HEK293 (cell line): ENCODE results near the gene ARL16.
A peak's percentile ranks its signal among the peaks of the same experiment; 100 is the strongest.

ENCODE experiments used
- CTCF ChIA-PET: fragments of 350-600 bp; formaldehyde crosslinking; extraction: SDS; loops from one replicate; lab custom pipeline; 2021; ENCODE audit warnings: antibody characterized with exemption; lab: Yijun Ruan, JAX
- POLR2A ChIA-PET: fragments of 300-600 bp; formaldehyde crosslinking; extraction: SDS; loops from one replicate; lab custom pipeline; 2020; ENCODE audit warnings: antibody characterized with exemption, inconsistent platforms; lab: Yijun Ruan, JAX
- H3K27ac ChIP-seq: fragments of 200-500 bp; sonication (Bioruptor generic); 2 replicates; pipeline ENCODE4 v1.5.1; 2014; ENCODE audit warnings: low read depth, low read length, control low read depth, inconsistent platforms; ENCODE audit errors: extremely low read depth
- H3K36me3 ChIP-seq, 2 experiments: fragments of 200-500 bp in 1 of 2; sonication (Bioruptor generic) in 1 of 2; 1 replicate in 1 of 2; 2 replicates in 1 of 2; pipeline ENCODE4 v1.5.1; 2014 to 2017; ENCODE audit warnings: inconsistent platforms in 2 of 2, low read length in 2 of 2; ENCODE audit not compliant: control insufficient read depth in 2 of 2, insufficient read depth in 1 of 2
- H3K4me1 ChIP-seq: fragments of 200-500 bp; sonication (Bioruptor generic); 2 replicates; pipeline ENCODE4 v1.5.1; 2014; ENCODE audit warnings: mild to moderate bottlenecking, low read length, inconsistent platforms; ENCODE audit not compliant: control insufficient read depth, insufficient read depth
- H3K4me3 ChIP-seq: 2 replicates; pipeline ENCODE4 v1.5.1; 2011; ENCODE audit warnings: low read depth, mild to moderate bottlenecking, control low read depth, low read length, moderate library complexity
- H3K9me3 ChIP-seq: fragments of 200-500 bp; sonication (Bioruptor generic); 2 replicates; pipeline ENCODE4 v1.5.1; 2014; ENCODE audit warnings: low read depth, low read length, inconsistent platforms; ENCODE audit not compliant: control insufficient read depth, insufficient read depth
- HOXC10 ChIP-seq: sonication (generic); formaldehyde crosslinking; IDR thresholded peaks from 2 replicates; pipeline ENCODE4 v1.8.1; 2023; ENCODE audit warnings: mild to moderate bottlenecking, missing genetic modification reagents
- KLF17 ChIP-seq: fragments of 450-650 bp; formaldehyde crosslinking; IDR thresholded peaks from 2 replicates; pipeline ENCODE4 v1.5.1; 2016; ENCODE audit warnings: missing biosample characterization, missing genetic modification characterization
- WT1 ChIP-seq: fragments of 450-650 bp; formaldehyde crosslinking; IDR thresholded peaks from 2 replicates; pipeline ENCODE4 v1.5.1; 2016; ENCODE audit warnings: missing biosample characterization, missing genetic modification characterization
- ZIC2 ChIP-seq: fragments of 450-650 bp; formaldehyde crosslinking; IDR thresholded peaks from 2 replicates; pipeline ENCODE4 v1.5.1; 2016; ENCODE audit warnings: missing biosample characterization, missing genetic modification characterization
- ZNF112 ChIP-seq: fragments of 450-650 bp; formaldehyde crosslinking; IDR thresholded peaks from 2 replicates; pipeline ENCODE4 v1.5.0; 2017; ENCODE audit warnings: missing biosample characterization, missing genetic modification characterization
- ZNF184 ChIP-seq: fragments of 450-650 bp; IDR thresholded peaks from 2 replicates; pipeline ENCODE4 v1.5.1; 2018; ENCODE audit warnings: missing biosample characterization, mild to moderate bottlenecking, missing genetic modification characterization
- ZNF501 ChIP-seq: fragments of 450-650 bp; formaldehyde crosslinking; IDR thresholded peaks from 2 replicates; pipeline ENCODE4 v1.5.1; 2016; ENCODE audit warnings: missing biosample characterization, missing genetic modification characterization
- ZNF600 ChIP-seq: fragments of 450-650 bp; formaldehyde crosslinking; IDR thresholded peaks from 2 replicates; pipeline ENCODE4 v1.5.1; 2016; ENCODE audit warnings: missing biosample characterization, missing genetic modification characterization
- ZNF645 ChIP-seq: fragments of 450-650 bp; formaldehyde crosslinking; IDR thresholded peaks from 2 replicates; pipeline ENCODE4; 2016; ENCODE audit warnings: missing biosample characterization, missing genetic modification characterization
- ZNF677 ChIP-seq: fragments of 450-650 bp; IDR thresholded peaks from 2 replicates; pipeline ENCODE4 v1.5.0; 2018; ENCODE audit warnings: missing biosample characterization, mild to moderate bottlenecking, missing genetic modification characterization, moderate library complexity
- ZNF707 ChIP-seq: fragments of 450-650 bp; formaldehyde crosslinking; IDR thresholded peaks from 2 replicates; pipeline ENCODE4 v1.5.1; 2016; ENCODE audit warnings: missing biosample characterization, missing genetic modification characterization
- ZNF747 ChIP-seq: fragments of 450-650 bp; formaldehyde crosslinking; IDR thresholded peaks from 2 replicates; pipeline ENCODE4 v1.5.1; 2016; ENCODE audit warnings: missing biosample characterization, missing genetic modification characterization
- ZNF785 ChIP-seq: fragments of 450-650 bp; formaldehyde crosslinking; IDR thresholded peaks from 2 replicates; pipeline ENCODE4 v1.5.1; 2016; ENCODE audit warnings: missing biosample characterization, missing genetic modification characterization
- TF ChIP-seq, protein P1 (sequence below): fragments of 450-650 bp; formaldehyde crosslinking; IDR thresholded peaks from 2 replicates; pipeline ENCODE4 v1.5.1; 2016; ENCODE audit warnings: missing biosample characterization, missing genetic modification characterization
- TF ChIP-seq, protein P2 (sequence below): fragments of 450-650 bp; formaldehyde crosslinking; IDR thresholded peaks from 2 replicates; pipeline ENCODE4 v1.5.1; 2016; ENCODE audit warnings: missing biosample characterization, missing genetic modification characterization
- TF ChIP-seq, protein P3 (sequence below): fragments of 450-650 bp; formaldehyde crosslinking; IDR thresholded peaks from 2 replicates; pipeline ENCODE4 v1.5.1; 2016; ENCODE audit warnings: missing biosample characterization, missing genetic modification characterization

ARL16 gene

DNA sequence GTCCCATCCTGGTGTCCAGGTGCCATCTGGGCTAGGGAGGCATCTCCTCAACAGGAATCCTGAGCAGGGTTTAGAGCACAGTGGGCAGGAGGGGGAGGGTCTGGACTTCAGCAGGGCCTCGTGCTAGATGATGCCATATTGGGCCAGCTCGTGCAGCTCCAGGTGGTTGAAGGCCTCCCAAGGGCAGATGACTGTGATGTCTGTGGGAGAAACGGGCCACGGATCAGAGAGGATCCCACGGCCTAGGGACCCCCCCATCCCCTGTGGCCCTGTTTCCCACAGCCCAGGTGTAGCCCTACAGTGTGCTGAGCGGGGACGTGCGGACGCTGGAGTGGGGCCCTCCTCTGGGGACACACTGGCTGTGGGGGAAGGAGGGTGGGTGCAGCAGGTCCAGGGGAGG lies 32.6 kb downstream of the ARL16 start (continued):
- TF ChIP-seq, protein P1, sequence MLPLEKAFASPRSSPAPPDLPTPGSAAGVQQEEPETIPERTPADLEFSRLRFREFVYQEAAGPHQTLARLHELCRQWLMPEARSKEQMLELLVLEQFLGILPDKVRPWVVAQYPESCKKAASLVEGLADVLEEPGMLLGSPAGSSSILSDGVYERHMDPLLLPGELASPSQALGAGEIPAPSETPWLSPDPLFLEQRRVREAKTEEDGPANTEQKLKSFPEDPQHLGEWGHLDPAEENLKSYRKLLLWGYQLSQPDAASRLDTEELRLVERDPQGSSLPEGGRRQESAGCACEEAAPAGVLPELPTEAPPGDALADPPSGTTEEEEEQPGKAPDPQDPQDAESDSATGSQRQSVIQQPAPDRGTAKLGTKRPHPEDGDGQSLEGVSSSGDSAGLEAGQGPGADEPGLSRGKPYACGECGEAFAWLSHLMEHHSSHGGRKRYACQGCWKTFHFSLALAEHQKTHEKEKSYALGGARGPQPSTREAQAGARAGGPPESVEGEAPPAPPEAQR (tag by site-specific recombination): no peak
- TF ChIP-seq, protein P2, sequence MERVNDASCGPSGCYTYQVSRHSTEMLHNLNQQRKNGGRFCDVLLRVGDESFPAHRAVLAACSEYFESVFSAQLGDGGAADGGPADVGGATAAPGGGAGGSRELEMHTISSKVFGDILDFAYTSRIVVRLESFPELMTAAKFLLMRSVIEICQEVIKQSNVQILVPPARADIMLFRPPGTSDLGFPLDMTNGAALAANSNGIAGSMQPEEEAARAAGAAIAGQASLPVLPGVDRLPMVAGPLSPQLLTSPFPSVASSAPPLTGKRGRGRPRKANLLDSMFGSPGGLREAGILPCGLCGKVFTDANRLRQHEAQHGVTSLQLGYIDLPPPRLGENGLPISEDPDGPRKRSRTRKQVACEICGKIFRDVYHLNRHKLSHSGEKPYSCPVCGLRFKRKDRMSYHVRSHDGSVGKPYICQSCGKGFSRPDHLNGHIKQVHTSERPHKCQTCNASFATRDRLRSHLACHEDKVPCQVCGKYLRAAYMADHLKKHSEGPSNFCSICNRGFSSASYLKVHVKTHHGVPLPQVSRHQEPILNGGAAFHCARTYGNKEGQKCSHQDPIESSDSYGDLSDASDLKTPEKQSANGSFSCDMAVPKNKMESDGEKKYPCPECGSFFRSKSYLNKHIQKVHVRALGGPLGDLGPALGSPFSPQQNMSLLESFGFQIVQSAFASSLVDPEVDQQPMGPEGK (tag by site-specific recombination): no peak

DNA sequence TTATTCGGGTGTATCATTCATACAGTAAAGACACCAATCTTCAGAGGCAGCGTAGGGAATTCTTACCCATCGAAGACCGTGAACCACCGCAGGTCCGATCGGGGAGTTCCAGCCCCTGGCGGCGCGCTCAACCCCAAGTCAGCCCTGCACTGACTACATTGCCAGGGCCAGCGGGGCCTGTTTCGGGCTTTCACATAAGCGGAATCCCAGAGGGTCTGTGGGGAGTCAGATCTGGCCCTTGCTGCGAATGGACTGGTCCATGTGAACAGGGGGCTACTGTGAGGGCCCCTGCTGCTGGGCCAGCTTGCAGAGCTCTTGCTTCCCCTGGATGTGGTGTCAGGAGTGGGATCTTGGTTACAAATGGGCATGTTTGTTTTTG lies 34.9 kb downstream of the ARL16 start:
- POLR2A ChIA-PET: no interaction called here
- no peak for TF ChIP-seq ZNF600 (tag by site-specific recombination)
- TF ChIP-seq, protein P3, sequence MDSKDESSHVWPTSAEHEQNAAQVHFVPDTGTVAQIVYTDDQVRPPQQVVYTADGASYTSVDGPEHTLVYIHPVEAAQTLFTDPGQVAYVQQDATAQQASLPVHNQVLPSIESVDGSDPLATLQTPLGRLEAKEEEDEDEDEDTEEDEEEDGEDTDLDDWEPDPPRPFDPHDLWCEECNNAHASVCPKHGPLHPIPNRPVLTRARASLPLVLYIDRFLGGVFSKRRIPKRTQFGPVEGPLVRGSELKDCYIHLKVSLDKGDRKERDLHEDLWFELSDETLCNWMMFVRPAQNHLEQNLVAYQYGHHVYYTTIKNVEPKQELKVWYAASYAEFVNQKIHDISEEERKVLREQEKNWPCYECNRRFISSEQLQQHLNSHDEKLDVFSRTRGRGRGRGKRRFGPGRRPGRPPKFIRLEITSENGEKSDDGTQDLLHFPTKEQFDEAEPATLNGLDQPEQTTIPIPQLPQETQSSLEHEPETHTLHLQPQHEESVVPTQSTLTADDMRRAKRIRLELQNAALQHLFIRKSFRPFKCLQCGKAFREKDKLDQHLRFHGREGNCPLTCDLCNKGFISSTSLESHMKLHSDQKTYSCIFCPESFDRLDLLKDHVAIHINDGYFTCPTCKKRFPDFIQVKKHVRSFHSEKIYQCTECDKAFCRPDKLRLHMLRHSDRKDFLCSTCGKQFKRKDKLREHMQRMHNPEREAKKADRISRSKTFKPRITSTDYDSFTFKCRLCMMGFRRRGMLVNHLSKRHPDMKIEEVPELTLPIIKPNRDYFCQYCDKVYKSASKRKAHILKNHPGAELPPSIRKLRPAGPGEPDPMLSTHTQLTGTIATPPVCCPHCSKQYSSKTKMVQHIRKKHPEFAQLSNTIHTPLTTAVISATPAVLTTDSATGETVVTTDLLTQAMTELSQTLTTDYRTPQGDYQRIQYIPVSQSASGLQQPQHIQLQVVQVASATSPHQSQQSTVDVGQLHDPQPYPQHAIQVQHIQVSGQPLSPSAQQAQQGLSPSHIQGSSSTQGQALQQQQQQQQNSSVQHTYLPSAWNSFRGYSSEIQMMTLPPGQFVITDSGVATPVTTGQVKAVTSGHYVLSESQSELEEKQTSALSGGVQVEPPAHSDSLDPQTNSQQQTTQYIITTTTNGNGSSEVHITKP (tag by site-specific recombination): peak; percentile 30; the same call in 1 of the 2 replicates
- Histone ChIP-seq H3K36me3 (peaks cover 0 to 6% of the 10 kb centered on the region in 2 experiments; a peak in 1 of 3 replicates), H3K9me3 (no peaks in the 10 kb centered on the region), H3K27ac (no peak overlapping the region), H3K4me3 (no peak overlapping the region), H3K4me1 (no peaks in the 10 kb centered on the region)
- CTCF ChIA-PET: interaction anchor here (1.0 kb wide), 1 partner anchor 208 kb away, joined by 4 read pairs; no protein-coding TSS in a partner anchor

- no peak overlapping the region for H3K27ac ChIP-seq
- H3K4me3 ChIP-seq: no peak overlapping the region
- POLR2A ChIA-PET: interaction anchor here (0.6 to 2.0 kb wide), 2 partner anchors 17 to 32 kb away, joined by 5 to 10 read pairs; no protein-coding TSS in a partner anchor
- H3K36me3 ChIP-seq: peaks cover 0 to 6% of the 10 kb centered on the region in 2 experiments; a peak in 1 of 3 replicates
- H3K9me3 ChIP-seq: no peaks in the 10 kb centered on the region
- no peaks in the 10 kb centered on the region for H3K4me1 ChIP-seq
- TF ChIP-seq ZNF501 (no peak), ZNF677 (tag by site-specific recombination) (no peak), ZNF645 (tag by site-specific recombination) (no peak), HOXC10 (CRISPR knock-in tag) (no peak), ZNF112 (tag by site-specific recombination) (no peak), ZNF747 (no peak), ZIC2 (tag by site-specific recombination) (no peak), ZNF785 (no peak), ZNF184 (no peak), WT1 (tag by site-specific recombination) (no peak), ZNF707 (tag by site-specific recombination) (no peak), KLF17 (tag by site-specific recombination) (no peak)
- TF ChIP-seq, all 188 proteins: peak for 0
- CTCF ChIA-PET: no interaction called here
Measured at GRCh38 chr17:81648013-81648706, 35.4 kb downstream of the ARL16 start.
